Astrocyte (in vitro differentiated cells and primary cell): ENCODE results near the gene SMOC1.

Experiments
- EZH2 ChIP-seq: IDR thresholded peaks from 2 replicates; pipeline ENCODE4 v1.6.1; 2012; ENCODE audit warnings: mild to moderate bottlenecking, low read length, inconsistent platforms; ENCODE audit not compliant: insufficient read depth
- TF ChIP-seq, protein P1 (sequence below): IDR thresholded peaks from 2 replicates; pipeline ENCODE4 v1.5.1; 2011; ENCODE audit warnings: low read depth, mild to moderate bottlenecking, inconsistent platforms, low read length, moderate library complexity; ENCODE audit not compliant: insufficient read depth

GRCh38 chr14:69863083-69863482 lies 16.1 kb upstream of the SMOC1 start:
- TF ChIP-seq, protein P1, sequence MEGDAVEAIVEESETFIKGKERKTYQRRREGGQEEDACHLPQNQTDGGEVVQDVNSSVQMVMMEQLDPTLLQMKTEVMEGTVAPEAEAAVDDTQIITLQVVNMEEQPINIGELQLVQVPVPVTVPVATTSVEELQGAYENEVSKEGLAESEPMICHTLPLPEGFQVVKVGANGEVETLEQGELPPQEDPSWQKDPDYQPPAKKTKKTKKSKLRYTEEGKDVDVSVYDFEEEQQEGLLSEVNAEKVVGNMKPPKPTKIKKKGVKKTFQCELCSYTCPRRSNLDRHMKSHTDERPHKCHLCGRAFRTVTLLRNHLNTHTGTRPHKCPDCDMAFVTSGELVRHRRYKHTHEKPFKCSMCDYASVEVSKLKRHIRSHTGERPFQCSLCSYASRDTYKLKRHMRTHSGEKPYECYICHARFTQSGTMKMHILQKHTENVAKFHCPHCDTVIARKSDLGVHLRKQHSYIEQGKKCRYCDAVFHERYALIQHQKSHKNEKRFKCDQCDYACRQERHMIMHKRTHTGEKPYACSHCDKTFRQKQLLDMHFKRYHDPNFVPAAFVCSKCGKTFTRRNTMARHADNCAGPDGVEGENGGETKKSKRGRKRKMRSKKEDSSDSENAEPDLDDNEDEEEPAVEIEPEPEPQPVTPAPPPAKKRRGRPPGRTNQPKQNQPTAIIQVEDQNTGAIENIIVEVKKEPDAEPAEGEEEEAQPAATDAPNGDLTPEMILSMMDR, result no peak
- TF ChIP-seq EZH2, result no peak
